Chondrocyte (in vitro differentiated cells): ENCODE data around the gene LOXHD1. TPM values are rescaled to one million over a fixed set of nuclear protein-coding genes. Genes with fewer than 3 reads are reported as not detected.

Experiments
- DNase-seq: peaks from one replicate; pipeline ENCODE4 v3.0.0; 2021; ENCODE audit warnings: mixed read lengths, low spot score
- H3K27ac Mint-ChIP-seq: one replicate; pipeline ENCODE4 v1.8.0; 2021; ENCODE audit warnings: mild to moderate bottlenecking, moderate library complexity, mixed read lengths; ENCODE audit not compliant: unreplicated experiment
- H3K27me3 Mint-ChIP-seq: 2 replicates; pipeline ENCODE4 v1.8.0; 2021; ENCODE audit warnings: low read depth, mixed read lengths
- H3K36me3 Mint-ChIP-seq: 2 replicates; pipeline ENCODE4 v1.8.0; 2021; ENCODE audit warnings: low read depth, mixed read lengths
- H3K4me1 Mint-ChIP-seq: 2 replicates; pipeline ENCODE4 v1.8.0; 2021; ENCODE audit warnings: low read depth, mild to moderate bottlenecking, mixed read lengths
- H3K4me3 Mint-ChIP-seq: one replicate; pipeline ENCODE4 v1.8.0; 2021; ENCODE audit warnings: mild to moderate bottlenecking, moderate library complexity, mixed read lengths; ENCODE audit not compliant: unreplicated experiment
- H3K9me3 Mint-ChIP-seq: 2 replicates; pipeline ENCODE4 v1.8.0; 2021; ENCODE audit warnings: low read depth, mixed read lengths
- total RNA-seq: library from RNA; stranded (reverse); gene quantifications from 3 replicates; pipeline ENCODE4 v1.2.1, GENCODE V29; 2021
- TF ChIP-seq, protein P1 (sequence below): fragments of 200-600 bp; sonication (generic); IDR thresholded peaks from 2 replicates; pipeline ENCODE4 v1.5.0; 2021; ENCODE audit warnings: antibody characterized with exemption, mild to moderate bottlenecking, moderate library complexity

LOXHD1 gene
- total RNA-seq, 1 donor from 2014 or later, result not detected

DNA sequence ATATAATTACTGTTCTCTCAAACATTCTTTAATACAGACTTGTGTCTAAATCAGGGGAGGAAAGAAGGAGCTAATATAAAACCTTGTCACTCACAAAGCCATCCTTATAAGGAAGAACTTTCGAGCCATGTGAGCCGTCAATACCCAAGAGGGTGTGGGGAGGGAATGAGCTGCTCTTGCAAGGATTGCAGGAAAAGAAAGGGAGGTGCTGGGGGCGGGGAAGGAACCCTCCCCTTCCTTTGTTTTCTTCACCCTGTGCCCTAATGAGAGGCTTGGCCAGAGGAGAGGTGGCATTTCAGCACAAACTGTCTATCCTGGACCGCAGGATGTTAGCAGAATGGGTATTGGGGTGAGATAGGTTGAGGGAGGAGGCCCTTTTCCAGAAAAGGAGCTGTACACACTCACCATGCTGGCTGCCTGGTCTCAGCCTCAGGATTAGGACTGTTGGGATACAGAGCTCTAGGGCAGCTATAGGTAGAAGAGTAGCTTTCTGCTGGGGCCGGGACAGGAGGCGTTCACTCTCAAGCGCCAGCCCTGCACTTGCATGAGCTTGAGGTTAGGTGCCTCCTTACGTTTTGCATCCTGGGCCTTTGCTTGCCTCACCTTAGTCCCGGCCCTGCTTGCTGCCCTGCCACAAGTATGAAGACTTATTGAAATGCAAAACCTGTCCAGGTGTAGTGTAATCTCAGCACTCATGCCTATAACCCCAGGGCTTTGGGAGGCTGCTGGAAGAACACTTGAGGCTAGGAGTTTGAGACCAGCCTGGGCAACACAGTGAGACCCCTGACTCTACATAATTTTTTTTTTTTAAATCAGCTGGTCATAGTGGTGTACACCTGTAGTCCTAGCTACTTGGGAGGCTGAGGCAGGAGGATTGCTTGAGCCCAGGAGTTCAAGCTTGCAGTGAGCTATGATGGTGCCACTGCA lies 190.5 kb downstream of the LOXHD1 start:
- H3K27me3 Mint-ChIP-seq, result peaks cover 13% of the 10 kb centered on the region

DNA sequence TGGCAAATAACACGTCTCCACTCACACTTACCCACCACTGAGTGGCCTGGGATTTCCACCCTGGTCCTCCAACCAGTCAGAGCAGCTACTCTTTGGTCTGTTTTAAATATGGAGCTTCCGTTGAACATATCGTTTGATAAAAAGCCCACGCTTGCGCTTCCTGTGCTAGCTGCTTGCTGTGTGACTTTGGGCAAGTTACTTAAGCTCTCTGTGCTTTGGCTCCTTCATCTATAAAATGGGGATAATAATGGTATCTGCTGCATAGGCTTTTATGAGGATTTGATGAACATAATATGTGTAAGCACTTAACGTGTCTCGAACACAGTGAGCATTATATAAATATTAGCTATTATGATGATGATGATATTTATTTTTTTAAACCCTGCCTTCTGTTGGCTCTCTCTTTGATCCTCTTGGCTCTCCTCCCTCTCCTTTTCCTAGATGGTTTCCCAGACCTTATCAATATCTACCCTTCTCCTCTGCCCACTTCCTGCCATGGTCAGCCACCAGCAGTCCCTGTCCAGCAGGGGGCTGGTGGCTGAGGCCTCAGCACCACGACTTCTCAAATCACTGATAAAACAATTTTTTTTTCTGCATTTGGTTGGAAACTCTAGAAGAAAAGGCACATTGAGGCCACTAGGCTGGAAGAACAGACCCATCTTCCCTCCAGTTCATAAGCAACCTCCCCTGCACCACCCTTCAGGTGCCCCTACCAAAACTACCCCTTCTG lies 191.9 kb downstream of the LOXHD1 start:
- Mint-ChIP-seq H3K4me1 (peaks cover 33% of the 10 kb centered on the region), H3K27me3 (peaks cover 19% of the 10 kb centered on the region), H3K9me3 (no peaks in the 10 kb centered on the region), H3K36me3 (no peaks in the 10 kb centered on the region), H3K4me3 (no peak overlapping the region), H3K27ac (no peak overlapping the region)
- no peak for DNase-seq
- TF ChIP-seq, protein P1, sequence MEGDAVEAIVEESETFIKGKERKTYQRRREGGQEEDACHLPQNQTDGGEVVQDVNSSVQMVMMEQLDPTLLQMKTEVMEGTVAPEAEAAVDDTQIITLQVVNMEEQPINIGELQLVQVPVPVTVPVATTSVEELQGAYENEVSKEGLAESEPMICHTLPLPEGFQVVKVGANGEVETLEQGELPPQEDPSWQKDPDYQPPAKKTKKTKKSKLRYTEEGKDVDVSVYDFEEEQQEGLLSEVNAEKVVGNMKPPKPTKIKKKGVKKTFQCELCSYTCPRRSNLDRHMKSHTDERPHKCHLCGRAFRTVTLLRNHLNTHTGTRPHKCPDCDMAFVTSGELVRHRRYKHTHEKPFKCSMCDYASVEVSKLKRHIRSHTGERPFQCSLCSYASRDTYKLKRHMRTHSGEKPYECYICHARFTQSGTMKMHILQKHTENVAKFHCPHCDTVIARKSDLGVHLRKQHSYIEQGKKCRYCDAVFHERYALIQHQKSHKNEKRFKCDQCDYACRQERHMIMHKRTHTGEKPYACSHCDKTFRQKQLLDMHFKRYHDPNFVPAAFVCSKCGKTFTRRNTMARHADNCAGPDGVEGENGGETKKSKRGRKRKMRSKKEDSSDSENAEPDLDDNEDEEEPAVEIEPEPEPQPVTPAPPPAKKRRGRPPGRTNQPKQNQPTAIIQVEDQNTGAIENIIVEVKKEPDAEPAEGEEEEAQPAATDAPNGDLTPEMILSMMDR, result peak; percentile 63

More for the DNA sequence above, 190.5 kb downstream of the LOXHD1 start:
- Mint-ChIP-seq H3K27ac (no peak overlapping the region), H3K36me3 (no peaks in the 10 kb centered on the region), H3K9me3 (no peaks in the 10 kb centered on the region), H3K4me3 (no peak overlapping the region), H3K4me1 (peaks cover 37% of the 10 kb centered on the region)
- TF ChIP-seq, protein P1, result no peak
- DNase-seq, result no peak

DNA sequence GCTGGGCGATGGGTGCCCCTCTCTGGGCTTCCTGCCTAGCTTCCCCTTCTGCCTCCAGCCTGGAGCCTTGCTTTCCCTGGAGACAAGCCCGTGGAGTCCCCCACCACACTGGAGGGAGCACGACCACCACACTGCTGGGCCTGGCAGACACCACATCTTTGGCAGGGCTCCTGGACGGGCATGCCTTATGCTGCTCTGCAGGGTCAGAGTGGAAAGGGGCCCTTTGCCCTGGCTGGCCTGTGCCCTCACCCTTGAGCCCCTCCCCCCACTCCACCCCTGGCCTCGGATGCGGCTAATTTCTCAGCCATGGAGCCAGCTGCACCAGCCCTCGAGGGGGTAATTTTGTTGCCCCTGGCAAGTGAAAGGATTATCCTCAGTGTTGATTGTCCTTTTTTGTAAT lies 194.5 kb downstream of the LOXHD1 start:
- DNase-seq, result no peak
- no peak overlapping the region for H3K27ac Mint-ChIP-seq
- no peaks in the 10 kb centered on the region for H3K36me3 Mint-ChIP-seq
- TF ChIP-seq, protein P1, result no peak
- no peak overlapping the region for H3K4me3 Mint-ChIP-seq
- H3K27me3 Mint-ChIP-seq, result peaks cover 26% of the 10 kb centered on the region
- no peaks in the 10 kb centered on the region for H3K9me3 Mint-ChIP-seq
- peaks cover 15% of the 10 kb centered on the region for H3K4me1 Mint-ChIP-seq

DNA sequence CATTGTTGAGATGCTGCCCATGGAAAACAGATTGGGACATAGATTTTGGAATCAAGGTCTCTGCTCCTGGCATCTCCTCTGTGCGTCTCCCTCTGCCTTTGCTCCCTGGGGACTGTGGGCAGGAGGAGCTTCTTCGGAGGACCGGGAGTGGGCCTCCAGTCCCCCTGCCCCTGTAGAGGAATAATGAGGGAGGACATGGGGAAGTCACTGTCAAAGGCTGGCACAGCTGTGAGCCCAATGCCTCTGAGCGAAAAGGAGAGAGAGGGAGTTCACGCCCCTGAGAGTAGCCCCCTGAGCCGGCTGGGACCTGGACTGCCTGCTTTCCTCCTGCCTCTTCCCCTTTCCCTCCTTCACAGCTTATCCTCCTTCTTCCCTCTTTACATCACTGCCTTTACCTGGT lies 195.0 kb downstream of the LOXHD1 start:
- Mint-ChIP-seq H3K36me3 (no peaks in the 10 kb centered on the region), H3K27me3 (peaks cover 26% of the 10 kb centered on the region), H3K9me3 (no peaks in the 10 kb centered on the region), H3K4me3 (no peak overlapping the region), H3K27ac (no peak overlapping the region), H3K4me1 (peaks cover 15% of the 10 kb centered on the region)
- DNase-seq, result no peak
- TF ChIP-seq, protein P1, result no peak

DNA sequence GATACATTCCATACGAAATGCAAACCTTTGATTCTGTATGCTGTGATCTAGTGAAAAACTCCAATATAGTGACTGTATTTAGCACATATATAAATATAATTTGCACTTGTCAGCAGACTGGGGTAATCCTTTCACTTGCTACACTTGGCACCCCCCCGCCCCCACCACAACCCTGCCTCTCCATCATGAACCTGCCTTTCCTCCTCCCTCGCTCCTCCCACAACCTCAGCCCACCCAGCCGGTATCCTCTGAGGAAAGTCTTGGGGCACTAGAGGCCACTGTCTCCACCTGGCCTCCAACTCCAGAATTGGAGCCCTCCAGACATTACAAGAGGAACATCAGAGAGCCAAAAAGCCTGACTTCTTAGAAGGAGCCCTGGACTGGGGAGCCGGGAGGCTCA lies 196.3 kb downstream of the LOXHD1 start:
- TF ChIP-seq, protein P1, result no peak
- Mint-ChIP-seq H3K9me3 (no peaks in the 10 kb centered on the region), H3K27me3 (peaks cover 26% of the 10 kb centered on the region), H3K36me3 (no peaks in the 10 kb centered on the region), H3K4me3 (no peak overlapping the region), H3K4me1 (peaks cover 6% of the 10 kb centered on the region), H3K27ac (no peak overlapping the region)
- DNase-seq, result no peak
